HG02678 (cell line): ENCODE data around the gene EEF1A1.
A peak's percentile ranks its signal among the peaks of the same experiment; 100 is the strongest.
"Not testable (repeated sequence)": the region's sequence is repeated elsewhere in the genome, so short reads cannot be mapped to it uniquely, and the experiment has no call there.

Experiments
- ATAC-seq: cut with Tn5 transposase; IDR thresholded peaks from one replicate; pipeline ENCODE4 v1.9.1; 2021; ENCODE audit warnings: mild to moderate bottlenecking, moderate library complexity; ENCODE audit not compliant: unreplicated experiment

EEF1A1 gene

GRCh38 chr6:73508776-73509175 lies 12.1 kb downstream of the EEF1A1 start:
- ATAC-seq = no peak

- ATAC-seq = no peak
These were observed 14.6 kb downstream of the EEF1A1 start for GRCh38 chr6:73506246-73506645.

GRCh38 chr6:73505705-73506104 lies 15.1 kb downstream of the EEF1A1 start:
- not testable (repeated sequence) for ATAC-seq

- ATAC-seq = no peak
These were observed 15.7 kb downstream of the EEF1A1 start for GRCh38 chr6:73505142-73505541.

GRCh38 chr6:73504160-73504559 lies 16.7 kb downstream of the EEF1A1 start:
- no peak for ATAC-seq

- ATAC-seq = no peak
These were observed 17.6 kb downstream of the EEF1A1 start for GRCh38 chr6:73503027-73503772.

- ATAC-seq = no peak
These were observed 22.9 kb downstream of the EEF1A1 start for GRCh38 chr6:73497915-73498314.

GRCh38 chr6:73491377-73491776 lies 29.5 kb downstream of the EEF1A1 start:
- no peak for ATAC-seq

GRCh38 chr6:73487473-73487872 lies 33.4 kb downstream of the EEF1A1 start:
- no peak for ATAC-seq

- no peak for ATAC-seq
These were observed 36.4 kb downstream of the EEF1A1 start for GRCh38 chr6:73484438-73484837.

- ATAC-seq = no peak
These were observed 38.9 kb downstream of the EEF1A1 start for GRCh38 chr6:73481969-73482368.

GRCh38 chr6:73477407-73477806 lies 43.4 kb downstream of the EEF1A1 start:
- ATAC-seq = no peak

- no peak for ATAC-seq
These were observed 44.1 kb downstream of the EEF1A1 start for GRCh38 chr6:73476723-73477122.

GRCh38 chr6:73471686-73472290 lies 49.0 kb downstream of the EEF1A1 start:
- ATAC-seq = peak; percentile 97
